WERI-Rb-1 (cell line): ENCODE results near the gene ULK1.

Experiments
- DNase-seq: peaks from one replicate; pipeline ENCODE4 v3.0.0-alpha.2; 2020
- H3K27ac ChIP-seq: fragments of 250-450 bp; sonication (Bioruptor Pico); 2 replicates; pipeline ENCODE4 v1.5.1; 2020; ENCODE audit warnings: mild to moderate bottlenecking, moderate library complexity
- H3K27me3 ChIP-seq: fragments of 250-450 bp; sonication (Bioruptor Pico); 2 replicates; pipeline ENCODE4 v1.5.1; 2021; ENCODE audit warnings: mild to moderate bottlenecking, low read depth, moderate library complexity; ENCODE audit not compliant: insufficient read depth, severe bottlenecking
- H3K36me3 ChIP-seq: fragments of 250-450 bp; sonication (Bioruptor Pico); 2 replicates; pipeline ENCODE4 v1.5.1; 2020; ENCODE audit warnings: mild to moderate bottlenecking, moderate library complexity
- H3K4me3 ChIP-seq: 2 replicates; pipeline ENCODE4 v1.5.1; 2011; ENCODE audit warnings: low read depth, mild to moderate bottlenecking, control low read depth, low read length
- H3K9me3 ChIP-seq: fragments of 250-450 bp; sonication (Bioruptor Pico); 2 replicates; pipeline ENCODE4 v1.5.1; 2021; ENCODE audit warnings: mild to moderate bottlenecking, moderate library complexity; ENCODE audit not compliant: severe bottlenecking
- TF ChIP-seq, protein P1 (sequence below): IDR thresholded peaks from 2 replicates; pipeline ENCODE4 v1.5.1; 2011; ENCODE audit warnings: low read depth, mild to moderate bottlenecking, control low read depth, inconsistent platforms, low read length

ULK1 gene

DNA sequence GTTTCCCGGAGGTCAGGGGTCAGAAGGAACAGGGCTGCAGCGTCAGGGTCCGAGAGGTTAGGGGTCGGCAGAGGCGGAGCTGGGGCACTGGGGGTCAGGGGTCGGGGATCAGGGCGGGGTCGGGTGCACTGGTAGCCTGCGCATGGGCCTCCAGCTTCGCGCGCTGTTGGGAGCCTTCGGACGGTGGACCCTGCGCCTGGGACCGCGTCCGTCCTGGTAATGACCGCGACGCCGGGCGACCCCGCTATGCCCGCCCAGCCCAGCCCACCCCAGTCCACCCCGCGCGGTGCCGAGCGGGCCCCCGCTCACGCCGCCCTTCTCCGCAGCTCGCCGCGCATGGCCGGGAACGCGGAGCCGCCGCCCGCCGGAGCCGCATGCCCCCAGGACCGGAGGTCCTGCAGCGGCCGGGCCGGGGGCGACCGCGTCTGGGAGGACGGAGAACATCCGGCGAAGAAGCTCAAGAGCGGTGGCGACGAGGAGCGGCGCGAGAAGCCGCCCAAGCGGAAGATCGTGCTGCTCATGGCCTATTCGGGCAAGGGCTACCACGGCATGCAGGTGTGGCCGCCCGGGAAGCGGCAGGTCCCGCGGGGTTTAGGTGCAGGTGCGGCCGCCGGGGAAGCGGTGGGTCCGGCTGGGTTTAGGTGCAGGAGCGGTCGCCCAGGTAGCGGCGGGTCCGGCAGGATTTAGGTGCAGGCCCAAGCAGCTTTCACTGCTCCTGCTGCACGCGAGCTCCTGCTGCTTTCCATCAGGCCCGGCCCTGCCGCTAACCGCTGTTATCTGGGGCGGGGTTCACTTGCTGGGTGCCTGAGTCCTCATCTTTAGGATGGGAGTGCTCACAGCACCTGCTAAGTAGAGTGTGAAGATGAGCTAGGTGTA is 35.4 kb downstream of the ULK1 start:
- TF ChIP-seq, protein P1, sequence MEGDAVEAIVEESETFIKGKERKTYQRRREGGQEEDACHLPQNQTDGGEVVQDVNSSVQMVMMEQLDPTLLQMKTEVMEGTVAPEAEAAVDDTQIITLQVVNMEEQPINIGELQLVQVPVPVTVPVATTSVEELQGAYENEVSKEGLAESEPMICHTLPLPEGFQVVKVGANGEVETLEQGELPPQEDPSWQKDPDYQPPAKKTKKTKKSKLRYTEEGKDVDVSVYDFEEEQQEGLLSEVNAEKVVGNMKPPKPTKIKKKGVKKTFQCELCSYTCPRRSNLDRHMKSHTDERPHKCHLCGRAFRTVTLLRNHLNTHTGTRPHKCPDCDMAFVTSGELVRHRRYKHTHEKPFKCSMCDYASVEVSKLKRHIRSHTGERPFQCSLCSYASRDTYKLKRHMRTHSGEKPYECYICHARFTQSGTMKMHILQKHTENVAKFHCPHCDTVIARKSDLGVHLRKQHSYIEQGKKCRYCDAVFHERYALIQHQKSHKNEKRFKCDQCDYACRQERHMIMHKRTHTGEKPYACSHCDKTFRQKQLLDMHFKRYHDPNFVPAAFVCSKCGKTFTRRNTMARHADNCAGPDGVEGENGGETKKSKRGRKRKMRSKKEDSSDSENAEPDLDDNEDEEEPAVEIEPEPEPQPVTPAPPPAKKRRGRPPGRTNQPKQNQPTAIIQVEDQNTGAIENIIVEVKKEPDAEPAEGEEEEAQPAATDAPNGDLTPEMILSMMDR, result no peak
- Histone ChIP-seq H3K36me3 (peaks cover 36% of the 10 kb centered on the region), H3K27me3 (no peaks in the 10 kb centered on the region), H3K4me3 (peak overlapping the region; percentile 62), H3K9me3 (peaks cover 9% of the 10 kb centered on the region), H3K27ac (peak overlapping the region; percentile 76)
- DNase-seq, result no peak

DNA sequence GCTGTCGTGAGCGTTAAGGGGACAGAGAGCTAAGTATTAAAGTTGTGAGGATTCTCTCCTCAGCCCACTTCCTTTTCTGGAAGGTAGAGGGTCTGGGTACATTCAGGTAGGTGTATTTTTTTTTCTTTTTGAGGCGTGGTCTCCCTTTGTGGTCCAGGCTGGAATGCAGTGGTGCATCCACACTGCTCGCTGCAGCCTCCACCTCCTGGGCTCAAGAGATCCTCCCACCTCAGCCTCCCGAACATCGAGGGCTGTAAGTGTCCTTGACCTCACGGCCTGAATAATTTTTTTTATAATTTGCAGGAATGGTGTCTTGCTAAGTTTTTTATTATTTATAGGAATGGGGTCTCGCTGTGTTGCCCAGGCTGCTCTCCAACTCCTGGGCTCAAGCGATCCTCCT is 36.1 kb downstream of the ULK1 start:
- Histone ChIP-seq H3K27ac (no peak overlapping the region), H3K4me3 (peak overlapping the region; percentile 62), H3K27me3 (no peaks in the 10 kb centered on the region), H3K36me3 (peaks cover 40% of the 10 kb centered on the region), H3K9me3 (peaks cover 9% of the 10 kb centered on the region)
- TF ChIP-seq, protein P1, result no peak
- DNase-seq, result no peak

DNA sequence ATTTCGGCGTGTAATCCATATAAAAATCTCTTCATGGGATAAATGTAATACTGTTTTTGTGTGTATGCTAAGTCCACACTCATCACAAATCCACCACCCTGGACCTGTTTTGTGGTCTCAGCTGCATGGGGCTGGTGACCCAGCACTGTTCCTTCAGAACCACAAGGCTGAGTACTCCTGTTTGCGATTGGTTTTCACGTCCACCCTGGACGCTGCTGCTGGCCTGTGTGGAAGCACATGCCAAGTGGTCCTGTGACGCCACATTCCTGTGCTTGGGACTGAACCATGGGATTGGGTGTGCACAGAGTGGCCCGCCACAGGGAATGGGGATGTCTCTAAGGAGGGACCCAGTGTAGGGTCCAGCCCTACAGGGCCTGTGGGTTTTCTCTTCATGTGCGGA is 39.0 kb downstream of the ULK1 start:
- Histone ChIP-seq H3K27me3 (no peaks in the 10 kb centered on the region), H3K27ac (no peak overlapping the region), H3K9me3 (no peaks in the 10 kb centered on the region), H3K36me3 (peaks cover 48% of the 10 kb centered on the region), H3K4me3 (no peak overlapping the region)
- no peak for DNase-seq
- TF ChIP-seq, protein P1, result no peak

DNA sequence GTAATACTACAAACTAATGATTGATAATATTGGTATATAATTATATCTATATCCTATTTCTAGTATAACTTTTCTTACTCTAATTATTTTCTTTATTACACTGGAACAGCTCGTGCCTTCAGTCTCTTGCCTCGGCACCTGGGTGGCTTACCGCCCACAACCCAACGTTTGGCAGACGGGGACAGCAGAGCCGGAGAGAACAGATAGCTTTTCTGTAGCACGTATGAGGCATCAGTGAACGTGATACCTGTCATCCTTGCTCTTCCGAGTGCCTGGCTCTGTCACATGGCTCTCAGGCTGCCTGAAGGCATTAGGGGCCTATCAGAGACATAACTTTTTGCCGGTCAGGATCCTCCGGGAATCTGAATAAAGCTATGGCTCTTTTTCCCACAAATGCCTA is 40.1 kb downstream of the ULK1 start:
- no peak overlapping the region for H3K27ac ChIP-seq
- H3K36me3 ChIP-seq, result peaks cover 56% of the 10 kb centered on the region
- no peaks in the 10 kb centered on the region for H3K27me3 ChIP-seq
- H3K9me3 ChIP-seq, result no peaks in the 10 kb centered on the region
- H3K4me3 ChIP-seq, result no peak overlapping the region
- TF ChIP-seq, protein P1, result no peak
- no peak for DNase-seq

DNA sequence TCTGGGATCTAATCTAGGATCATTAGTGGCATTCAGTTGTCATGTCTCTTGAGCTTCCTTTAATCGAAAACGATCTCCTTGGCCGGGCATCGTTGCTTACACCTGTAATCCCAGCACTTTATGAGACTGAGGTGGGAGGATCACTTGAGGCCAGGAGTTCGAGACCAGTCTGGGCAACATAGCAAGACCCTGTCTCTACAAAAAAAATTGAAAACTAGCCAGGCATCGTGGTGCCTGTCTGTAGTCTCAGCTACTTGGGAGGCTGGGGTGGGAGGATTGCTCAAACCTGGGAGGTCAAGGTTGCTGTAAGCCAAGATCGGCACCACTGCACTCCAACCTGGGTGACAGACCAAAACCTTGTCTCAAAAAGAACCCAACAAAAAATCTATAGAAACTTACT is 43.7 kb downstream of the ULK1 start:
- H3K36me3 ChIP-seq, result peaks cover 53% of the 10 kb centered on the region
- H3K27ac ChIP-seq, result no peak overlapping the region
- DNase-seq, result no peak
- TF ChIP-seq, protein P1, result no peak
- no peak overlapping the region for H3K4me3 ChIP-seq
- H3K9me3 ChIP-seq, result no peaks in the 10 kb centered on the region
- no peaks in the 10 kb centered on the region for H3K27me3 ChIP-seq

DNA sequence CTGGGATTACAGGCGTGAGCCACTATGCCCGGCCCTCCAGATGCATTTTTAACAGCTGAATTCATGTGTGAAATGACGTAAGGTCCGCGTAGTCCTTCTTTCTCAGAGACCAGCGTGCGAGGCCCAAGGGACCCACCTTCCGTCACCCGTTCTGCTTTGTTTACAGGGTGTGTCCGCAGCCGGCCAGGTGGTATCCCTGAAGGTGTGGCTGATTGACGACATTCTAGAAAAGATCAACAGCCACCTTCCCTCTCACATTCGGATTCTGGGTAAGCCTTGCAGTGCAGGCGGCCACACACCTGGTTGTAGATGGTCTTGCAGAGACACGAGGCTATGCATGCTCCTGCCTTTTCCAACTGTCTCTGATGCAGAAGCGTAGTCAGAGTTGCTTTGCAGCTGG is 44.6 kb downstream of the ULK1 start:
- peaks cover 52% of the 10 kb centered on the region for H3K36me3 ChIP-seq
- TF ChIP-seq, protein P1, result no peak
- no peak overlapping the region for H3K4me3 ChIP-seq
- no peaks in the 10 kb centered on the region for H3K27me3 ChIP-seq
- DNase-seq, result no peak
- no peak overlapping the region for H3K27ac ChIP-seq
- H3K9me3 ChIP-seq, result no peaks in the 10 kb centered on the region
